GM18508 (cell line): ENCODE results near the gene RSPRY1.

ENCODE experiments used
- ATAC-seq: cut with Tn5 transposase; IDR thresholded peaks from one replicate; pipeline ENCODE4 v1.9.1; 2021; ENCODE audit warnings: moderate number of reproducible peaks; ENCODE audit not compliant: insufficient read depth, unreplicated experiment

Gene RSPRY1

DNA sequence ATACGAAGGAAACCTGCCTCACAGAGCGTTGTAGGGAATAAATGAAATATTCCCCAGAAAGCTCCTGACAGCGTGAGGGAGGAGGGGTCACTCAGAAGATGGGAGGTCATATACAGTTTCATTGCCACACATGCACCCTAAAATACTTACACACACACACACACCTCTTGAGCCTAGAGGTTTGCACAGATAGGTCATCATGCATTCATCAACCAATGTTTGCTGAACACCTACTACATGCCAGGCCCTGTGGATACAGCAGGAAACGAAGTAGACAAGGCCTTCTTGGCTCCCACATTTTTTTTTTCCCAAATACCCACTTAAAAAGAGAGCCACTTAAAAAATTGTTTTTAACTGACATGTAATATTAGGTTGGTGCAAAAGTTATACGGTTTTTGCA is 99.2 kb downstream of the RSPRY1 start:
- no peak for ATAC-seq

DNA sequence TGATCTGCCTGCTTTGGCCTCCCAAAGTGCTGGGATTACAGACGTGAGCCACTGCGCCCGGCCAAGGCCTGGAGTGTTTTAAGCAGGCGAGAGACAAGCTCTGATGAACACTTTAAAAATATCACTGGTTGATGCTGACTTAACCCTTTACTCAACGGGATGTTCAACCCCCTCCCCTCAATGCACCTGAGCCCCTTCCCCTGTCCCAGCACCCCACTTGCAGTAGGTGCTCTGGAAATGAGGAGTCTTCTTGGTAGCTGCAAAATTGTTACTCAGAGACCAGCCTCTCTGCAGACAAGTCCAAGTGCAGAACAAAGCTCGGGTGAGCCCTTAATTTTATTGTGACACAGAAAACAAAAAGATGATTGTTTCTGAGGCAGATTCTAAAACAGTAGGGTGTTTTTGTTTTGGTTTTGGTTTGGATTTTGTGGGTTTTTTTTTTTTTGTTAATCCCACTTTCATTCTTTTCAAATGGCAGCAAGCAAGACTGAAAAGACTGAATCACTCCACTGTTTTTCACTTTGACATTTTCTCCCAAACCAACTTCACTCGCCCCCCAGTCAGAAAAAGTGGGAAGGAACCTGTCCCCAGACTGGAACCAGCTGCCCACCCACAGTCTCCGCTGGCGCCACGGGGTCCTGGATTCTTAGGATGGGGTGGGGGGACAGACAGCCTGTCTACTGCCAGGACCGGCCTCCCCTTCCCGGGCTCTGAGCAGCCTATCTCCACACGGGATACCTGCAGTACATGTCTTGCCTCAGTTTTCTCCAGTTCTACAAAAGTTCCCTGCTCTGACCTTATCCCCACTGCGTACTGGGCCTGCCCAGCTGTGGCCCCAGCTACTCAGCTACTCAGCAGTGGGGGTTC is 103.5 kb downstream of the RSPRY1 start:
- ATAC-seq, result no peak
